Measurements from ENCODE around the gene GPR142.

Gene GPR142

GRCh38 chr17:74360899-74361229 is 6.4 kb upstream of the GPR142 start:
- TF ChIP-seq ZNF70 (CRISPR knock-in tag; IDR thresholded peaks at IDR 0.05) (no peak), ZFP30 (CRISPR knock-in tag; IDR thresholded peaks at IDR 0.05) (no peak), ZNF8 (CRISPR knock-in tag; IDR thresholded peaks at IDR 0.05) (no peak), ARNTL (CRISPR knock-in tag; IDR thresholded peaks at IDR 0.05; ENCODE audit: borderline replicate concordance, low read depth) (no peak), PATZ1 (CRISPR knock-in tag; IDR thresholded peaks at IDR 0.05; ENCODE audit: borderline replicate concordance) (no peak), ESRRG (CRISPR knock-in tag; IDR thresholded peaks at IDR 0.05) (no peak), ZFP3 (CRISPR knock-in tag; IDR thresholded peaks at IDR 0.05) (no peak), TOX (CRISPR knock-in tag; IDR thresholded peaks at IDR 0.05; ENCODE audit: borderline replicate concordance) (no peak), CSRNP3 (CRISPR knock-in tag; IDR thresholded peaks at IDR 0.05) (no peak), ISL1 (CRISPR knock-in tag; IDR thresholded peaks at IDR 0.05) (no peak), TCF4 (CRISPR knock-in tag; IDR thresholded peaks at IDR 0.05; ENCODE audit: borderline replicate concordance) (no peak), BACH2 (CRISPR knock-in tag; IDR thresholded peaks at IDR 0.05; ENCODE audit: borderline replicate concordance) (no peak)
- TF ChIP-seq, protein P1, sequence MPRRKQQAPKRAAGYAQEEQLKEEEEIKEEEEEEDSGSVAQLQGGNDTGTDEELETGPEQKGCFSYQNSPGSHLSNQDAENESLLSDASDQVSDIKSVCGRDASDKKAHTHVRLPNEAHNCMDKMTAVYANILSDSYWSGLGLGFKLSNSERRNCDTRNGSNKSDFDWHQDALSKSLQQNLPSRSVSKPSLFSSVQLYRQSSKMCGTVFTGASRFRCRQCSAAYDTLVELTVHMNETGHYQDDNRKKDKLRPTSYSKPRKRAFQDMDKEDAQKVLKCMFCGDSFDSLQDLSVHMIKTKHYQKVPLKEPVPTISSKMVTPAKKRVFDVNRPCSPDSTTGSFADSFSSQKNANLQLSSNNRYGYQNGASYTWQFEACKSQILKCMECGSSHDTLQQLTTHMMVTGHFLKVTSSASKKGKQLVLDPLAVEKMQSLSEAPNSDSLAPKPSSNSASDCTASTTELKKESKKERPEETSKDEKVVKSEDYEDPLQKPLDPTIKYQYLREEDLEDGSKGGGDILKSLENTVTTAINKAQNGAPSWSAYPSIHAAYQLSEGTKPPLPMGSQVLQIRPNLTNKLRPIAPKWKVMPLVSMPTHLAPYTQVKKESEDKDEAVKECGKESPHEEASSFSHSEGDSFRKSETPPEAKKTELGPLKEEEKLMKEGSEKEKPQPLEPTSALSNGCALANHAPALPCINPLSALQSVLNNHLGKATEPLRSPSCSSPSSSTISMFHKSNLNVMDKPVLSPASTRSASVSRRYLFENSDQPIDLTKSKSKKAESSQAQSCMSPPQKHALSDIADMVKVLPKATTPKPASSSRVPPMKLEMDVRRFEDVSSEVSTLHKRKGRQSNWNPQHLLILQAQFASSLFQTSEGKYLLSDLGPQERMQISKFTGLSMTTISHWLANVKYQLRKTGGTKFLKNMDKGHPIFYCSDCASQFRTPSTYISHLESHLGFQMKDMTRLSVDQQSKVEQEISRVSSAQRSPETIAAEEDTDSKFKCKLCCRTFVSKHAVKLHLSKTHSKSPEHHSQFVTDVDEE (CRISPR knock-in tag; IDR thresholded peaks at IDR 0.05) = no peak
- ATAC-seq = no peak

- ATAC-seq = no peak
- TF ChIP-seq BACH2 (CRISPR knock-in tag; IDR thresholded peaks at IDR 0.05; ENCODE audit: borderline replicate concordance) (no peak), CSDC2 (CRISPR knock-in tag; IDR thresholded peaks at IDR 0.05) (no peak)
Observed at GRCh38 chr17:74361230-74362068, 5.9 kb upstream of the GPR142 start, which contains the start of gene BTBD17. Gene BTBD17 (minus strand): TSS chr17:74361868. CDS start chr17:74361819, 49 bp downstream.

GRCh38 chr17:74362069-74362405 is 5.3 kb upstream of the GPR142 start:
- TF ChIP-seq ZFP30 (CRISPR knock-in tag; IDR thresholded peaks at IDR 0.05) (no peak), TCF4 (CRISPR knock-in tag; IDR thresholded peaks at IDR 0.05; ENCODE audit: borderline replicate concordance) (no peak), RARB (CRISPR knock-in tag; IDR thresholded peaks at IDR 0.05) (no peak), GLIS3 (CRISPR knock-in tag; IDR thresholded peaks at IDR 0.05) (no peak), BACH2 (CRISPR knock-in tag; IDR thresholded peaks at IDR 0.05; ENCODE audit: borderline replicate concordance) (no peak), CSRNP3 (CRISPR knock-in tag; IDR thresholded peaks at IDR 0.05) (no peak), ZNF565 (CRISPR knock-in tag; conservative IDR thresholded peaks at IDR 0.05; ENCODE audit: low read depth) (no peak), ZFP3 (CRISPR knock-in tag; IDR thresholded peaks at IDR 0.05) (no peak), SNAI2 (CRISPR knock-in tag; IDR thresholded peaks at IDR 0.05) (no peak), ZNF8 (CRISPR knock-in tag; IDR thresholded peaks at IDR 0.05) (no peak), ARNTL (CRISPR knock-in tag; IDR thresholded peaks at IDR 0.05; ENCODE audit: borderline replicate concordance, low read depth) (no peak), ZC3H10 (CRISPR knock-in tag; IDR thresholded peaks at IDR 0.05) (no peak), ESRRG (CRISPR knock-in tag; IDR thresholded peaks at IDR 0.05) (no peak)
- TF ChIP-seq, protein P2, sequence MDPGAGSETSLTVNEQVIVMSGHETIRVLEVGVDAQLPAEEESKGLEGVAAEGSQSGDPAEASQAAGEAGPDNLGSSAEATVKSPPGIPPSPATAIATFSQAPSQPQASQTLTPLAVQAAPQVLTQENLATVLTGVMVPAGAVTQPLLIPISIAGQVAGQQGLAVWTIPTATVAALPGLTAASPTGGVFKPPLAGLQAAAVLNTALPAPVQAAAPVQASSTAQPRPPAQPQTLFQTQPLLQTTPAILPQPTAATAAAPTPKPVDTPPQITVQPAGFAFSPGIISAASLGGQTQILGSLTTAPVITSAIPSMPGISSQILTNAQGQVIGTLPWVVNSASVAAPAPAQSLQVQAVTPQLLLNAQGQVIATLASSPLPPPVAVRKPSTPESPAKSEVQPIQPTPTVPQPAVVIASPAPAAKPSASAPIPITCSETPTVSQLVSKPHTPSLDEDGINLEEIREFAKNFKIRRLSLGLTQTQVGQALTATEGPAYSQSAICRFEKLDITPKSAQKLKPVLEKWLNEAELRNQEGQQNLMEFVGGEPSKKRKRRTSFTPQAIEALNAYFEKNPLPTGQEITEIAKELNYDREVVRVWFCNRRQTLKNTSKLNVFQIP (CRISPR knock-in tag; IDR thresholded peaks at IDR 0.05; ENCODE audit: borderline replicate concordance, low read depth) = no peak
- TF ChIP-seq, protein P1 (CRISPR knock-in tag; IDR thresholded peaks at IDR 0.05) = no peak
- TF ChIP-seq, protein P3, sequence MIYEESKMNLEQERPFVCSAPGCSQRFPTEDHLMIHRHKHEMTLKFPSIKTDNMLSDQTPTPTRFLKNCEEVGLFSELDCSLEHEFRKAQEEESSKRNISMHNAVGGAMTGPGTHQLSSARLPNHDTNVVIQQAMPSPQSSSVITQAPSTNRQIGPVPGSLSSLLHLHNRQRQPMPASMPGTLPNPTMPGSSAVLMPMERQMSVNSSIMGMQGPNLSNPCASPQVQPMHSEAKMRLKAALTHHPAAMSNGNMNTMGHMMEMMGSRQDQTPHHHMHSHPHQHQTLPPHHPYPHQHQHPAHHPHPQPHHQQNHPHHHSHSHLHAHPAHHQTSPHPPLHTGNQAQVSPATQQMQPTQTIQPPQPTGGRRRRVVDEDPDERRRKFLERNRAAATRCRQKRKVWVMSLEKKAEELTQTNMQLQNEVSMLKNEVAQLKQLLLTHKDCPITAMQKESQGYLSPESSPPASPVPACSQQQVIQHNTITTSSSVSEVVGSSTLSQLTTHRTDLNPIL (CRISPR knock-in tag; IDR thresholded peaks at IDR 0.05; ENCODE audit: low read depth) = no peak
- ATAC-seq = no peak
